ENCODE results near the gene HLCS. TPM values are rescaled to one million over a fixed set of nuclear protein-coding genes. Genes with fewer than 3 reads are reported as not detected.

HLCS gene
- total RNA-seq, 6 donors from 2014 or later, result 15.3 to 34.6 (median 24.1) TPM

- Histone ChIP-seq H3K27ac (no peak overlapping the region), H3K9me3 (no peaks in the 10 kb centered on the region), H3K4me3 (no peak overlapping the region), H3K36me3 (peaks cover 0 to 3% (median 0%) of the 10 kb centered on the region in 4 donors), H3K4me1 (no peaks in the 10 kb centered on the region), H3K27me3 (no peaks in the 10 kb centered on the region)
- 90 to 99% methylated on average over 5 of the region's 5 CpGs for WGBS, 2 donors
- TF ChIP-seq EP300 (IDR thresholded peaks at IDR 0.05) (no peak), POLR2A (IDR thresholded peaks at IDR 0.05) (no peak), POLR2AphosphoS5 (IDR thresholded peaks at IDR 0.05) (no peak)
- TF ChIP-seq, protein P1, sequence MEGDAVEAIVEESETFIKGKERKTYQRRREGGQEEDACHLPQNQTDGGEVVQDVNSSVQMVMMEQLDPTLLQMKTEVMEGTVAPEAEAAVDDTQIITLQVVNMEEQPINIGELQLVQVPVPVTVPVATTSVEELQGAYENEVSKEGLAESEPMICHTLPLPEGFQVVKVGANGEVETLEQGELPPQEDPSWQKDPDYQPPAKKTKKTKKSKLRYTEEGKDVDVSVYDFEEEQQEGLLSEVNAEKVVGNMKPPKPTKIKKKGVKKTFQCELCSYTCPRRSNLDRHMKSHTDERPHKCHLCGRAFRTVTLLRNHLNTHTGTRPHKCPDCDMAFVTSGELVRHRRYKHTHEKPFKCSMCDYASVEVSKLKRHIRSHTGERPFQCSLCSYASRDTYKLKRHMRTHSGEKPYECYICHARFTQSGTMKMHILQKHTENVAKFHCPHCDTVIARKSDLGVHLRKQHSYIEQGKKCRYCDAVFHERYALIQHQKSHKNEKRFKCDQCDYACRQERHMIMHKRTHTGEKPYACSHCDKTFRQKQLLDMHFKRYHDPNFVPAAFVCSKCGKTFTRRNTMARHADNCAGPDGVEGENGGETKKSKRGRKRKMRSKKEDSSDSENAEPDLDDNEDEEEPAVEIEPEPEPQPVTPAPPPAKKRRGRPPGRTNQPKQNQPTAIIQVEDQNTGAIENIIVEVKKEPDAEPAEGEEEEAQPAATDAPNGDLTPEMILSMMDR (IDR thresholded peaks at IDR 0.05), result no peak
- ATAC-seq (ENCODE audit: low FRiP score in 2 of 2), result no peak
- no peak for DNase-seq
Observed at GRCh38 chr21:36825658-36826057, 140.8 kb downstream of the HLCS start.

DNA sequence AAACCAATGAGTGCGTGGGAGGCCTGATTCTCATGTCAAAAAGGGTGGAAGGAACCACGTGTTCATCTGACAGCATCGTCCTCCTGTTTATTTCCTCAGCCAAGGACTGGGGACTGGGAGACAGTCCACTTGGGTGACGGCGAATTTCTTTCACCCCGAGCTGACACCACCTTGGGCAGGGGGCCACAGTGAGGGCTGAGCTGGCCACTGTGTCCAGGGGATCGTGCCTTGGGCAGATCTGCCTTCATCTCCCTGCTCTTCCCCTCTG is 145.5 kb downstream of the HLCS start:
- Histone ChIP-seq H3K4me1 (no peaks in the 10 kb centered on the region), H3K36me3 (peaks cover 0 to 3% (median 0%) of the 10 kb centered on the region in 4 donors), H3K27ac (no peak overlapping the region), H3K9me3 (no peaks in the 10 kb centered on the region), H3K27me3 (no peaks in the 10 kb centered on the region), H3K4me3 (no peak overlapping the region)
- no peak for TF ChIP-seq POLR2AphosphoS5 (IDR thresholded peaks at IDR 0.05)
- TF ChIP-seq EP300 (IDR thresholded peaks at IDR 0.05), result no peak
- TF ChIP-seq, protein P1 (IDR thresholded peaks at IDR 0.05), result no peak
- no peak for TF ChIP-seq POLR2A (IDR thresholded peaks at IDR 0.05)
- ATAC-seq (ENCODE audit: low FRiP score in 2 of 2), result no peak
- WGBS, 2 donors, result 73 to 82% methylated on average over 7 of the region's 7 CpGs
- no peak for DNase-seq

- peak in 1 of 2 donors; percentile 56 for ATAC-seq (ENCODE audit: low FRiP score in 2 of 2)
- Histone ChIP-seq H3K9me3 (no peaks in the 10 kb centered on the region), H3K27me3 (no peaks in the 10 kb centered on the region), H3K27ac (no peak overlapping the region), H3K4me1 (no peaks in the 10 kb centered on the region), H3K36me3 (peaks cover 0 to 3% (median 0%) of the 10 kb centered on the region in 4 donors), H3K4me3 (no peak overlapping the region)
- DNase-seq, result peak in 1 of 2 donors; percentile 72
- 68 to 83% methylated on average over 17 to 19 of the region's 27 CpGs for WGBS, 2 donors
- TF ChIP-seq, protein P1 (IDR thresholded peaks at IDR 0.05), result no peak
Observed at GRCh38 chr21:36820176-36821031, 146.1 kb downstream of the HLCS start.

- WGBS, 2 donors, result 93 to 96% methylated on average over 13 of the region's 13 CpGs
- H3K36me3 ChIP-seq, result peaks cover 0 to 3% (median 0%) of the 10 kb centered on the region in 4 donors
Observed at GRCh38 chr21:36817732-36818450, 148.6 kb downstream of the HLCS start.

More at GRCh38 chr21:36817732-36818450, 148.6 kb downstream of the HLCS start:
- Histone ChIP-seq H3K9me3 (no peaks in the 10 kb centered on the region), H3K27ac (no peak overlapping the region), H3K4me1 (no peaks in the 10 kb centered on the region), H3K27me3 (no peaks in the 10 kb centered on the region), H3K4me3 (no peak overlapping the region)
- DNase-seq, result no peak
- no peak for TF ChIP-seq EP300 (IDR thresholded peaks at IDR 0.05)
- TF ChIP-seq, protein P1 (IDR thresholded peaks at IDR 0.05), result no peak
- no peak for TF ChIP-seq POLR2AphosphoS5 (IDR thresholded peaks at IDR 0.05)
- no peak for TF ChIP-seq POLR2A (IDR thresholded peaks at IDR 0.05)
- ATAC-seq (ENCODE audit: low FRiP score in 2 of 2), result no peak
